MCF 10A (cell line): ENCODE data around the gene SLAMF9. TPM values are rescaled to one million over a fixed set of nuclear protein-coding genes. Genes with fewer than 3 reads are reported as not detected.

Source experiments
- BruUV-seq: library from RNA; stranded (reverse); fragments of 400-500 nt; replicated peaks from 2 replicates; lab custom pipeline; 2021; lab: Mats Ljungman, UMichigan
- CTCF ChIA-PET: fragments of 300-600 bp; sonication (Branson Sonifier 250); formaldehyde crosslinking; extraction: SDS; loops from one replicate; lab custom pipeline; 2021; ENCODE audit warnings: antibody characterized with exemption, inconsistent platforms; lab: Yijun Ruan, JAX
- POLR2A ChIA-PET: fragments of 300-600, 350-650 bp; sonication (Branson Sonifier 250); formaldehyde crosslinking; extraction: SDS; loops from one replicate; lab custom pipeline; 2020; ENCODE audit warnings: antibody characterized with exemption, inconsistent platforms; lab: Yijun Ruan, JAX
- DNase-seq: peaks from one replicate; pipeline ENCODE4 v3.0.0-alpha.2; 2018; ENCODE audit not compliant: unreplicated experiment
- H3K27ac Mint-ChIP-seq: one replicate; pipeline ENCODE4 v1.8.0; 2022; ENCODE audit warnings: mild to moderate bottlenecking, low read depth, mixed read lengths; ENCODE audit not compliant: unreplicated experiment
- H3K27me3 Mint-ChIP-seq: one replicate; pipeline ENCODE4 v1.8.0; 2022; ENCODE audit warnings: mixed read lengths; ENCODE audit not compliant: insufficient read depth, unreplicated experiment
- H3K36me3 Mint-ChIP-seq: one replicate; pipeline ENCODE4 v1.8.0; 2022; ENCODE audit warnings: mild to moderate bottlenecking, moderate library complexity, mixed read lengths; ENCODE audit not compliant: insufficient read depth, unreplicated experiment
- H3K4me1 Mint-ChIP-seq: one replicate; pipeline ENCODE4 v1.8.0; 2022; ENCODE audit warnings: mixed read lengths; ENCODE audit not compliant: insufficient read depth, unreplicated experiment
- H3K4me3 Mint-ChIP-seq: one replicate; pipeline ENCODE4 v1.8.0; 2022; ENCODE audit warnings: mild to moderate bottlenecking, moderate library complexity, mixed read lengths; ENCODE audit not compliant: unreplicated experiment
- H3K9me3 Mint-ChIP-seq: one replicate; pipeline ENCODE4 v1.8.0; 2022; ENCODE audit warnings: mixed read lengths; ENCODE audit not compliant: unreplicated experiment
- CTCF ChIP-seq: fragments of 200-600 bp; IDR thresholded peaks from one replicate; pipeline ENCODE4 v1.8.0; 2022; ENCODE audit warnings: antibody characterized with exemption, mild to moderate bottlenecking; ENCODE audit not compliant: unreplicated experiment
- intact Hi-C: fragments of 100-400 bp; cut with micrococcal nuclease; formaldehyde crosslinking; loops from 2 replicates; pipeline ENCODE4 v1.14.1; 2022
- total RNA-seq: library from RNA; stranded (reverse); gene quantifications from 2 replicates; pipeline ENCODE4 v1.2.3, GENCODE V29; 2022

Gene SLAMF9
- total RNA-seq, 1 experiment from 2014 or later = not detected

- no peak for DNase-seq
- ChIA-PET CTCF (interaction anchor here (0.6 to 52.4 kb wide), 15 partner anchors 10 to 767 kb away, joined by 3 to 1675 read pairs (median 6); partner anchors contain the start of gene TAGLN2), POLR2A (interaction anchor here (1.2 to 4.4 kb wide), 4 partner anchors 9 to 91 kb away, joined by 3 to 38 read pairs (median 8); no protein-coding TSS in a partner anchor)
- Mint-ChIP-seq H3K27me3 (no peaks in the 10 kb centered on the region), H3K9me3 (no peaks in the 10 kb centered on the region), H3K27ac (no peak overlapping the region), H3K4me1 (peaks cover 25% of the 10 kb centered on the region), H3K36me3 (no peaks in the 10 kb centered on the region), H3K4me3 (no peak overlapping the region)
- no peak for TF ChIP-seq CTCF
- BruUV-seq = no TSS peak
- intact Hi-C loops = no loop called here
These were observed 13.9 kb downstream of the SLAMF9 start for GRCh38 chr1:159940006-159940620.

GRCh38 chr1:159939678-159940002 lies 14.4 kb downstream of the SLAMF9 start:
- Mint-ChIP-seq H3K4me1 (peaks cover 21% of the 10 kb centered on the region), H3K9me3 (no peaks in the 10 kb centered on the region), H3K27me3 (no peaks in the 10 kb centered on the region), H3K27ac (no peak overlapping the region), H3K4me3 (no peak overlapping the region), H3K36me3 (no peaks in the 10 kb centered on the region)
- no TSS peak for BruUV-seq
- POLR2A ChIA-PET = interaction anchor here (0.8 to 4.4 kb wide), 5 partner anchors 9 to 91 kb away, joined by 4 to 38 read pairs (median 7); partner anchors contain the start of gene TAGLN2
- intact Hi-C loops = loop anchor here (10.0 kb wide), 2 partner anchors 135 to 435 kb away; partner anchors contain the start of gene KCNJ10
- DNase-seq = no peak
- TF ChIP-seq CTCF = no peak
- CTCF ChIA-PET = interaction anchor here (0.6 to 52.4 kb wide), 20 partner anchors 10 to 313 kb away, joined by 3 to 1675 read pairs (median 4); partner anchors contain the start of gene TAGLN2

- intact Hi-C loops = loop anchor here (10.0 kb wide), 2 partner anchors 136 to 436 kb away; partner anchors contain the start of gene KCNJ10
- no peak overlapping the region for H3K27ac Mint-ChIP-seq
These were observed 14.9 kb downstream of the SLAMF9 start for GRCh38 chr1:159938905-159939677.

More at GRCh38 chr1:159938905-159939677, 14.9 kb downstream of the SLAMF9 start:
- ChIA-PET POLR2A (interaction anchor here (0.8 to 4.4 kb wide), 8 partner anchors 10 to 94 kb away, joined by 3 to 38 read pairs (median 4); partner anchors contain the start of gene TAGLN2), CTCF (interaction anchor here (0.6 to 52.4 kb wide), 25 partner anchors 9 to 777 kb away, joined by 3 to 1675 read pairs (median 4); partner anchors contain the start of genes KCNJ9 and TAGLN2)
- TF ChIP-seq CTCF = no peak
- H3K4me1 Mint-ChIP-seq = peaks cover 15% of the 10 kb centered on the region
- DNase-seq = no peak
- H3K4me3 Mint-ChIP-seq = no peak overlapping the region
- no peaks in the 10 kb centered on the region for H3K36me3 Mint-ChIP-seq
- H3K9me3 Mint-ChIP-seq = no peaks in the 10 kb centered on the region
- no peaks in the 10 kb centered on the region for H3K27me3 Mint-ChIP-seq
- no TSS peak for BruUV-seq
